ENCODE measurements around the gene ABCC3. TPM values are rescaled to one million over a fixed set of nuclear protein-coding genes. Genes with fewer than 3 reads are reported as not detected.

ABCC3 gene
- total RNA-seq, 1 experiment from 2014 or later = not detected

DNA sequence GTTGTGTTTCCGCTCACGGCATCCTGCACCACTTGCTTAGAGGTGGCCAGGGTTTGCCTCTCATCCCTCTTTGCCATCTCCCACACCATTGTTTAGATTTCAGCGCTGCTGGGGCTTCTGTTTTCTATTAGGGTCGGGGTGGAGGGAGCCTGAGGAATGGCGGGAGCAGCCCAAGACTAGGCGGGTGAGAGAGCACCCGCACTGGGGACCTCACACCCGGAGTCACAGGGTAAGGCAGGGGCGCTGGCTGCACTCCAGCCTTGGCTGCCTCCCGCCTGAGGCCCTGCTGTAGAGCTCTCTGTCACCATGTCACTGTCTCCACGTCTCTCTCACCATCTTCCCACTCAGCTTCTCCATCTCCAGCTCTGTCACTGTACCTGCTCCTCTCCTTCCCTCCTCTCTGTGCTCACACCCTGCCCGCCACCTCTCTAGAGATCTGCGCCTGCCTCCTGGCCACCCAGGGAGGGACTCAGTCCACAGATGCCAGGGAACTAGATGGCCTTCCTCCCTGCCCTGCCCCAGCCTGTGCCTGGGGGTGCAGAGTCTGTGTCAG is 32.8 kb upstream of the ABCC3 start:
- Histone ChIP-seq H2AFZ (ENCODE audit: low read length) (no peak overlapping the region), H3K4me2 (ENCODE audit: low read depth, low read length, poor library complexity, severe bottlenecking) (no peak overlapping the region), H3K9ac (ENCODE audit: low read length) (no peak overlapping the region), H3K36me3 (ENCODE audit: insufficient read depth, low read length) (no peaks in the 10 kb centered on the region), H3K27ac (ENCODE audit: low read length) (no peak overlapping the region), H3K4me3 (ENCODE audit: low read length) (no peak overlapping the region), H3K9me2 (replicated peaks; ENCODE audit: insufficient read depth, low read length) (no peaks in the 10 kb centered on the region), H3K9me3 (ENCODE audit: low read length) (no peaks in the 10 kb centered on the region), H4K20me1 (ENCODE audit: insufficient read depth, low read depth, low read length) (no peaks in the 10 kb centered on the region), H3K79me2 (ENCODE audit: low read length) (no peaks in the 10 kb centered on the region), H3K4me1 (ENCODE audit: low read length) (peaks cover 21% of the 10 kb centered on the region), H3K27me3 (ENCODE audit: low read length) (no peaks in the 10 kb centered on the region)
- DNase-seq = no peak

DNA sequence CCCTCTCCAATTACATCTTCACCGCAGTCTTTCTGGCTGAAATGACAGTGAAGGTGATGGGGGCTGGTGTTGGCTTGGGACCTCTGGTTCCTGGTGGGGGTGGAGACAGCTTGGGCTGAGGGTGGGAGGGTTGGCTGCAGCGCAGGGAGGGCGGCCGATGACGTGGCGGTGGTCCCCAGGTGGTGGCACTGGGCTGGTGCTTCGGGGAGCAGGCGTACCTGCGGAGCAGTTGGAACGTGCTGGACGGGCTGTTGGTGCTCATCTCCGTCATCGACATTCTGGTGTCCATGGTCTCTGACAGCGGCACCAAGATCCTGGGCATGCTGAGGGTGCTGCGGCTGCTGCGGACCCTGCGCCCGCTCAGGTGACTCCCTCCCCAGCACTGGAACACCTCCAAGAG is 31.8 kb upstream of the ABCC3 start:
- Histone ChIP-seq H3K9me2 (replicated peaks; ENCODE audit: insufficient read depth, low read length) (no peaks in the 10 kb centered on the region), H3K79me2 (ENCODE audit: low read length) (no peaks in the 10 kb centered on the region), H3K9ac (ENCODE audit: low read length) (no peak overlapping the region), H3K9me3 (ENCODE audit: low read length) (no peaks in the 10 kb centered on the region), H4K20me1 (ENCODE audit: insufficient read depth, low read depth, low read length) (0 out of 2 replicates have a peak, but pooled peaks cover 3% of the 10 kb centered on the region), H3K4me3 (ENCODE audit: low read length) (no peak overlapping the region), H2AFZ (ENCODE audit: low read length) (no peak overlapping the region), H3K27ac (ENCODE audit: low read length) (no peak overlapping the region), H3K36me3 (ENCODE audit: insufficient read depth, low read length) (no peaks in the 10 kb centered on the region), H3K4me1 (ENCODE audit: low read length) (peaks cover 17% of the 10 kb centered on the region), H3K27me3 (ENCODE audit: low read length) (no peaks in the 10 kb centered on the region), H3K4me2 (ENCODE audit: low read depth, low read length, poor library complexity, severe bottlenecking) (no peak overlapping the region)
- DNase-seq = no peak

DNA sequence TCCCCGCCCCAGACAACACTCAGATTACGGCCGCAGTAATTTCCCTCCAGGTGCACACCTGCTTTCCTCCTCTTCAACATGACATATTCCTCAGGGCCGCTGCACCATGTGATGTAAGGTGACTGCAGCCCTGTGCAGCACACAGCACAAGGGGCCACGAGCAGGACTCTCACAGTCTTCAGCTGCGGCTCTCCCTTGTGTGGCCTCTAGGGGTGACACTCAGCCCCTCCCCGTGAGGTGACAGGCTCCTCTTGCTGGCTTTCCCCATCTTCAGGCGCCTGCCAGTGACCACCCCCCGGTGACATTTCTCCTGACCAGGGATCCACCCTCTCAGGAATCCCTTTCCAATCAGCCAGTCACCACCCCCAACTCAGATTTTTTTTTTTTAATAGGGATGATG is 31.3 kb upstream of the ABCC3 start:
- DNase-seq = peak; percentile 74
- Histone ChIP-seq H3K9me3 (ENCODE audit: low read length) (no peaks in the 10 kb centered on the region), H3K27me3 (ENCODE audit: low read length) (no peaks in the 10 kb centered on the region), H3K9ac (ENCODE audit: low read length) (no peak overlapping the region), H3K4me2 (ENCODE audit: low read depth, low read length, poor library complexity, severe bottlenecking) (no peak overlapping the region), H3K4me3 (ENCODE audit: low read length) (no peak overlapping the region), H3K79me2 (ENCODE audit: low read length) (no peaks in the 10 kb centered on the region), H4K20me1 (ENCODE audit: insufficient read depth, low read depth, low read length) (0 out of 2 replicates have a peak, but pooled peaks cover 3% of the 10 kb centered on the region), H3K27ac (ENCODE audit: low read length) (no peak overlapping the region), H3K9me2 (replicated peaks; ENCODE audit: insufficient read depth, low read length) (no peaks in the 10 kb centered on the region), H2AFZ (ENCODE audit: low read length) (no peak overlapping the region), H3K4me1 (ENCODE audit: low read length) (peaks cover 12% of the 10 kb centered on the region), H3K36me3 (ENCODE audit: insufficient read depth, low read length) (no peaks in the 10 kb centered on the region)

DNA sequence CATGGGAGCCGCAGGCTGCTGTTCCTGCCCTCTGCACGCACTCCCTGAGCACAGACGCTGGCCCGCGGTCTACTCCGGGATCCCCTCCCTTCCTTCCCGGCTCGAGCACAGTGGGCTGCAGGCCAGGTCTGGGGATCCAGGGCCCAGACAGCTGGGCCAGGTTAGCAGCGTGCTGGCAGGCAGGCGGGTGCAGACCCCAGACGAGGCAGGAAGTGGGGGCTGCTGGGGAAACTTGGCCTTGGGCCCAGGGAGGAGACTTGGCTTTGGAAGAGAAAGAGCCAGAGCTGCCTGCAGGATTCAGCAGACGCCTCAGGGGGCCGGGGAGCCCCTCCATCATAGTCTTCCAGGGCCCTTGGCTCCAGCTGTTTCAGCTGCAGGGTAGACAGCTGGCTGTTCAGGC is 30.2 kb upstream of the ABCC3 start:
- Histone ChIP-seq H3K4me3 (ENCODE audit: low read length) (no peak overlapping the region), H4K20me1 (ENCODE audit: insufficient read depth, low read depth, low read length) (0 out of 2 replicates have a peak, but pooled peaks cover 3% of the 10 kb centered on the region), H3K36me3 (ENCODE audit: insufficient read depth, low read length) (no peaks in the 10 kb centered on the region), H2AFZ (ENCODE audit: low read length) (no peak overlapping the region), H3K9me2 (replicated peaks; ENCODE audit: insufficient read depth, low read length) (no peaks in the 10 kb centered on the region), H3K79me2 (ENCODE audit: low read length) (no peaks in the 10 kb centered on the region), H3K27me3 (ENCODE audit: low read length) (no peaks in the 10 kb centered on the region), H3K4me2 (ENCODE audit: low read depth, low read length, poor library complexity, severe bottlenecking) (no peak overlapping the region), H3K9me3 (ENCODE audit: low read length) (no peaks in the 10 kb centered on the region), H3K9ac (ENCODE audit: low read length) (no peak overlapping the region), H3K4me1 (ENCODE audit: low read length) (peaks cover 4% of the 10 kb centered on the region; the same call in 1 of the 2 replicates), H3K27ac (ENCODE audit: low read length) (no peak overlapping the region)
- DNase-seq = no peak

DNA sequence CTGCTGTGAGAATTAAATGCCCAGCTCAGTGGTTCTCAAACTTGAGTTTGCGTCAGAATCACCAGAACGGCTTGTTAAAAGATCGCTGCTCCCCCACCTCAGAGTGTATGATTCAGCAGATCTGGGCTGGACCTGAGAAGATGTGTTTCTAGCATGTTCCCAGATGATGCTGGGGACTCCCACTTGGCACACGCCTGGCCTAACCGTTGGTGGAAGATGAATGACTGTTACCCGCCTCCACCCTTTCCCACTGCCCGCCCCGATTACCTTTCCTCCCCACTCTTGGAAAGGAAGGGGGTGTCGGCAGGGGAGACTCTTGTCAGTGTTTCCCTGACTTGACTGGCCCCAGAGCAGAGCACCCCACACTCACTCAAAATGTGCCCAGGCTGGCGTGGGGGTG is 29.3 kb upstream of the ABCC3 start:
- Histone ChIP-seq H4K20me1 (ENCODE audit: insufficient read depth, low read depth, low read length) (0 out of 2 replicates have a peak, but pooled peaks cover 3% of the 10 kb centered on the region), H3K9me2 (replicated peaks; ENCODE audit: insufficient read depth, low read length) (no peaks in the 10 kb centered on the region), H3K4me3 (ENCODE audit: low read length) (no peak overlapping the region), H3K36me3 (ENCODE audit: insufficient read depth, low read length) (no peaks in the 10 kb centered on the region), H2AFZ (ENCODE audit: low read length) (no peak overlapping the region), H3K4me2 (ENCODE audit: low read depth, low read length, poor library complexity, severe bottlenecking) (no peak overlapping the region), H3K9me3 (ENCODE audit: low read length) (no peaks in the 10 kb centered on the region), H3K79me2 (ENCODE audit: low read length) (no peaks in the 10 kb centered on the region), H3K27ac (ENCODE audit: low read length) (no peak overlapping the region), H3K9ac (ENCODE audit: low read length) (no peak overlapping the region), H3K27me3 (ENCODE audit: low read length) (no peaks in the 10 kb centered on the region), H3K4me1 (ENCODE audit: low read length) (no peaks in the 10 kb centered on the region)
- DNase-seq = no peak

DNA sequence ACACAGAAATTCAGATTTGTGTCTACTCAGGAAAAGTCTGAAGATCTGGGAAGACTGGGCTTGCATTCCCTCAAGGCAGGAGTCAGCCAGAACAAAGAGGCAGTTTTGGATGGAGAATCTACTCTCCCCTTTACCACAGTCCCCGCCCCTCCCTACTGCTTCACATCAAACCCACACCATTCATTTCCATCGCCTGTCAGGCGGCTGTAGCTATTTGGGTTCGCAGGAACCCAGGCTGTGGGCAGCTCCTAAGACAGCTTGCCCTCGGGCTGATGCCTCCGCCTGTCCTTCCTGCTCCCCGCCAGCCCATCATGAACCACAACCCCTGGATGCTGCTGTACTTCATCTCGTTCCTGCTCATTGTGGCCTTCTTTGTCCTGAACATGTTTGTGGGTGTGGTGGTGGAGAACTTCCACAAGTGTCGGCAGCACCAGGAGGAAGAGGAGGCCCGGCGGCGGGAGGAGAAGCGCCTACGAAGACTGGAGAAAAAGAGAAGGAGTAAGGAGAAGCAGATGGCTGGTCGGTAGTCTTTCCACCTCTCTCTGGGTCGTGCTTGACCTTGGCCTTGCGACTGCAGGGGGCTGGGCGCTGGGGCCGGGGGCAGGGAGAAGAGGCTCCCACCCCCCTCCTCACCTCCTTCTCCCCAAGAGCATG is 27.0 kb upstream of the ABCC3 start:
- no peak overlapping the region for H3K4me3 ChIP-seq (ENCODE audit: low read length)
- 0 out of 2 replicates have a peak, but pooled peaks cover 3% of the 10 kb centered on the region for H4K20me1 ChIP-seq (ENCODE audit: insufficient read depth, low read depth, low read length)
- H3K9ac ChIP-seq (ENCODE audit: low read length) = no peak overlapping the region
- no peak overlapping the region for H3K27ac ChIP-seq (ENCODE audit: low read length)
- H3K9me3 ChIP-seq (ENCODE audit: low read length) = no peaks in the 10 kb centered on the region
- H3K27me3 ChIP-seq (ENCODE audit: low read length) = no peaks in the 10 kb centered on the region
- H2AFZ ChIP-seq (ENCODE audit: low read length) = no peak overlapping the region
- H3K79me2 ChIP-seq (ENCODE audit: low read length) = no peaks in the 10 kb centered on the region
- DNase-seq = no peak
- H3K9me2 ChIP-seq (replicated peaks; ENCODE audit: insufficient read depth, low read length) = no peaks in the 10 kb centered on the region
- peaks cover under 1% of the 10 kb centered on the region; the same call in 1 of the 2 replicates for H3K4me1 ChIP-seq (ENCODE audit: low read length)
- no peaks in the 10 kb centered on the region for H3K36me3 ChIP-seq (ENCODE audit: insufficient read depth, low read length)
- no peak overlapping the region for H3K4me2 ChIP-seq (ENCODE audit: low read depth, low read length, poor library complexity, severe bottlenecking)

DNA sequence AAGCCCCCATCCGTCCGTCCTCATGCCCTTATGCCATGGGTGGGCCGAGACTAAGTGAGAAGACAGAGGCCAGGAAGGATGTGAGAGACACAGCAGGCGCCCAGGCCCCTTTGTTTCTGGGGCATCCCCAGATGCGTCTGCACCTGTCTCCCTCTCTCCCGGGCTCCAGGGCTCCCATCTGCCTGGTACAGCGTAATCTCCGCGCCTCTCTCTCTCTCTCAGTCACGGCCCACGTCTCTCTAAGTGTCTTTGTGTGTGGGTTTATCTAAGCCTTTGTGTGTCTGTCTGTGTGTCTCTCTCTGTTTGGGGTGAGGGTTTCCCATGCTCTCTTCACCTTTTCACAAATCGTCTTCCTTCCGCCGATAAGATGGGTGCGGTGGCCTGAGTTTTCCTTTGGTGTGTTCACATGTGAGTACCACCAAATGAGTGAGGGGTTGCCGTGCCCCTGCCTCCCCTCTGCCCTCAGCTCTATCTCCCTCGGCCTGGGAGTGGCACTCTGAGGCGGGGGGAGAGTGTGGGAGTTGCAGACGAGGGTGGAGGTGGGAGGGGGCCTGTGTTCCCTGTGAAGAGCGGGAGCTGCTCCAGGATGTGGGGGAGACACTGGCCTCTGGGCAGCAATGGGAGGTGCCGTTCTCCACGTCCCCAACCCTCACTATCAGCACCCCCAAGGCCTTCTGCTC is 25.8 kb upstream of the ABCC3 start:
- Histone ChIP-seq H3K79me2 (ENCODE audit: low read length) (no peaks in the 10 kb centered on the region), H3K9ac (ENCODE audit: low read length) (no peak overlapping the region), H3K9me2 (replicated peaks; ENCODE audit: insufficient read depth, low read length) (no peaks in the 10 kb centered on the region), H3K27me3 (ENCODE audit: low read length) (no peaks in the 10 kb centered on the region), H3K4me3 (ENCODE audit: low read length) (no peak overlapping the region), H3K27ac (ENCODE audit: low read length) (no peak overlapping the region), H3K4me2 (ENCODE audit: low read depth, low read length, poor library complexity, severe bottlenecking) (no peak overlapping the region), H4K20me1 (ENCODE audit: insufficient read depth, low read depth, low read length) (0 out of 2 replicates have a peak, but pooled peaks cover 3% of the 10 kb centered on the region), H3K9me3 (ENCODE audit: low read length) (no peaks in the 10 kb centered on the region), H3K36me3 (ENCODE audit: insufficient read depth, low read length) (no peaks in the 10 kb centered on the region), H3K4me1 (ENCODE audit: low read length) (peaks cover 6% of the 10 kb centered on the region), H2AFZ (ENCODE audit: low read length) (no peak overlapping the region)
- DNase-seq = no peak

DNA sequence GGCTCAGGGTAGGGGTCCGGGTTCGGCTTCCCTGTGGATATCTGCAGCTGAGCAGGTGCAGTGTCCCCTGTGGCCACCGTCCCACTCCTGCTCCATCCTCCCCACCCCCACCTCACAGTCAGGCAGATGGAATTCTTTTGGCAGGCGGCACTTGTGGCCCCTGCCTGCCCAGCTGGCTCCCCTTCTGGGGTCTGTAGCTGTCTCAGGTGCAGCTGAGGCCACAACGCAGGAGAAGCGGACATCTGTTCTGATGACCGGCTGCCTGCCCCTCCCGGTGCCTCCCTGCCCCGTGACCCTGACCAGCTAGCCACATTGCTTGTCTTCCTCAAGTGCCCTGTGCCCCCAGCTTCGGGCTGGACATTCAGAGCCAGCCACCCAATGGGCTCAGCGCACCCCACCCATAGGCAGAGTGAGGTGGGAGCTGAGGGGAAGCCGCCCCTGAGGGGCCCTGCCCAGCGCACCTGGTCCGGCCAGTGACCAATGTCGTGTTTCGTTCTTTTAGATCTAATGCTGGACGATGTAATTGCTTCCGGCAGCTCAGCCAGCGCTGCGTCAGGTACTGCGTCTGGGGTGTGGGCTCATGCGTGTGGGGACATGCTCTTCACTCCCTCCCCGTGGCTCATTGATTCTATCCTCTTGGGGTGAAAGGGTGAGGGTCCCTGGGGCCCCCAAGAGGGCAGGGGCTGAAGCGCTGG is 25.2 kb upstream of the ABCC3 start:
- no peak for DNase-seq
- Histone ChIP-seq H2AFZ (ENCODE audit: low read length) (no peak overlapping the region), H3K9me3 (ENCODE audit: low read length) (no peaks in the 10 kb centered on the region), H4K20me1 (ENCODE audit: insufficient read depth, low read depth, low read length) (0 out of 2 replicates have a peak, but pooled peaks cover 3% of the 10 kb centered on the region), H3K27me3 (ENCODE audit: low read length) (no peaks in the 10 kb centered on the region), H3K79me2 (ENCODE audit: low read length) (no peaks in the 10 kb centered on the region), H3K27ac (ENCODE audit: low read length) (no peak overlapping the region), H3K9me2 (replicated peaks; ENCODE audit: insufficient read depth, low read length) (no peaks in the 10 kb centered on the region), H3K4me1 (ENCODE audit: low read length) (peaks cover 12% of the 10 kb centered on the region), H3K36me3 (ENCODE audit: insufficient read depth, low read length) (no peaks in the 10 kb centered on the region), H3K9ac (ENCODE audit: low read length) (no peak overlapping the region), H3K4me3 (ENCODE audit: low read length) (no peak overlapping the region), H3K4me2 (ENCODE audit: low read depth, low read length, poor library complexity, severe bottlenecking) (no peak overlapping the region)
